MM.1S (cell line): ENCODE results near the gene FBXW2.

ENCODE experiments used
- DNase-seq: peaks from one replicate; pipeline ENCODE4 v3.0.0-alpha.2; 2015
- H2AFZ ChIP-seq: fragments of 300-600 bp; sonication (generic); 2 replicates; pipeline ENCODE4 v1.6.0; 2016; ENCODE audit warnings: antibody characterized with exemption, low read length
- H3F3A ChIP-seq: fragments of 300-600 bp; sonication (generic); 2 replicates; pipeline ENCODE4 v1.6.1; 2016; ENCODE audit warnings: mild to moderate bottlenecking, antibody characterized with exemption, low read length, moderate library complexity, mixed read lengths; ENCODE audit not compliant: insufficient read depth
- H3K27ac ChIP-seq: fragments of 300-600 bp; sonication (generic); 2 replicates; pipeline ENCODE4 v1.5.1; 2016; ENCODE audit warnings: mild to moderate bottlenecking, low read length
- H3K27me3 ChIP-seq: fragments of 300-600 bp; sonication (generic); replicated peaks from 2 replicates; pipeline ENCODE4 v1.6.0; 2016; ENCODE audit warnings: low read length; ENCODE audit not compliant: insufficient read depth
- H3K36me3 ChIP-seq: fragments of 300-600 bp; sonication (generic); replicated peaks from 2 replicates; pipeline ENCODE4 v1.6.1; 2016; ENCODE audit warnings: mild to moderate bottlenecking, low read length, mixed read lengths; ENCODE audit not compliant: insufficient read depth
- H3K4me1 ChIP-seq: fragments of 300-600 bp; sonication (generic); 2 replicates; pipeline ENCODE4 v1.6.1; 2016; ENCODE audit warnings: low read length, mixed read lengths
- H3K4me2 ChIP-seq: fragments of 300-600 bp; sonication (generic); 2 replicates; pipeline ENCODE4 v1.6.0; 2016; ENCODE audit warnings: low read depth, low read length
- H3K4me3 ChIP-seq: fragments of 300-600 bp; sonication (generic); 2 replicates; pipeline ENCODE4 v1.5.1; 2016; ENCODE audit warnings: low read length, mixed read lengths
- H3K79me2 ChIP-seq: fragments of 300-600 bp; sonication (generic); 2 replicates; pipeline ENCODE4 v1.6.1; 2016; ENCODE audit warnings: mixed run types, low read length, mixed read lengths
- H3K9ac ChIP-seq: fragments of 300-600 bp; sonication (generic); 2 replicates; pipeline ENCODE4 v1.6.1; 2016; ENCODE audit warnings: low read length, mixed read lengths
- H3K9me2 ChIP-seq: fragments of 300-600 bp; sonication (generic); replicated peaks from 2 replicates; pipeline ENCODE4 v1.6.1; 2016; ENCODE audit warnings: mild to moderate bottlenecking, low read length, mixed read lengths; ENCODE audit not compliant: insufficient read depth
- H3K9me3 ChIP-seq: fragments of 300-600 bp; sonication (generic); replicated peaks from 2 replicates; pipeline ENCODE4 v1.6.1; 2016; ENCODE audit warnings: mild to moderate bottlenecking, low read length, mixed read lengths; ENCODE audit not compliant: insufficient read depth
- H4K20me1 ChIP-seq: fragments of 300-600 bp; sonication (generic); 2 replicates; pipeline ENCODE4 v1.6.1; 2016; ENCODE audit warnings: mild to moderate bottlenecking, low read length, moderate library complexity, mixed read lengths; ENCODE audit not compliant: insufficient read depth
- CTCF ChIP-seq: fragments of 300-600 bp; sonication (generic); IDR thresholded peaks from 2 replicates; pipeline ENCODE4 v1.5.1; 2016; ENCODE audit warnings: antibody characterized with exemption, low read length, mixed read lengths
- EZH2 ChIP-seq: fragments of 300-600 bp; sonication (generic); optimal IDR thresholded peaks from 2 replicates; pipeline ENCODE3; 2017; ENCODE audit warnings: low read depth, mild to moderate bottlenecking, antibody characterized with exemption, low read length, mixed read lengths
- EZH2phosphoT487 ChIP-seq: fragments of 300-600 bp; sonication (generic); IDR thresholded peaks from 2 replicates; pipeline ENCODE4 v1.6.1; 2018; ENCODE audit warnings: antibody characterized with exemption, low read length

Gene FBXW2

GRCh38 chr9:120781236-120781635 is 12.0 kb downstream of the FBXW2 start:
- Histone ChIP-seq H3K4me2 (no peak overlapping the region), H3K4me1 (no peaks in the 10 kb centered on the region), H3K9ac (no peak overlapping the region), H3F3A (no peaks in the 10 kb centered on the region), H3K36me3 (no peaks in the 10 kb centered on the region), H3K27me3 (no peaks in the 10 kb centered on the region), H3K79me2 (peaks cover 55% of the 10 kb centered on the region), H3K27ac (no peak overlapping the region), H3K9me2 (no peaks in the 10 kb centered on the region), H3K4me3 (no peak overlapping the region), H2AFZ (no peak overlapping the region), H4K20me1 (no peaks in the 10 kb centered on the region), H3K9me3 (no peaks in the 10 kb centered on the region)
- TF ChIP-seq EZH2phosphoT487 (no peak), CTCF (no peak), EZH2 (no peak)
- no peak for DNase-seq

- no peak overlapping the region for H3K4me2 ChIP-seq
- no peaks in the 10 kb centered on the region for H4K20me1 ChIP-seq
- H3K36me3 ChIP-seq = 0 out of 2 replicates have a peak, but pooled peaks cover 7% of the 10 kb centered on the region
- no peaks in the 10 kb centered on the region for H3K9me3 ChIP-seq
- H3K4me3 ChIP-seq = no peak overlapping the region
- no peaks in the 10 kb centered on the region for H3F3A ChIP-seq
- peaks cover 47% of the 10 kb centered on the region for H3K79me2 ChIP-seq
- H3K27ac ChIP-seq = no peak overlapping the region
- no peak for DNase-seq
- TF ChIP-seq EZH2 = no peak
- no peak for TF ChIP-seq CTCF
- no peak for TF ChIP-seq EZH2phosphoT487
- no peaks in the 10 kb centered on the region for H3K4me1 ChIP-seq
- H3K9me2 ChIP-seq = no peaks in the 10 kb centered on the region
- no peak overlapping the region for H2AFZ ChIP-seq
- H3K9ac ChIP-seq = no peak overlapping the region
- H3K27me3 ChIP-seq = no peaks in the 10 kb centered on the region
These were observed 12.8 kb downstream of the FBXW2 start for GRCh38 chr9:120780367-120780766.

- Histone ChIP-seq H3K27me3 (no peaks in the 10 kb centered on the region), H2AFZ (no peak overlapping the region), H3K9ac (no peak overlapping the region), H3K9me2 (no peaks in the 10 kb centered on the region), H3K4me2 (no peak overlapping the region), H3K27ac (no peak overlapping the region), H3K36me3 (0 out of 2 replicates have a peak, but pooled peaks cover 7% of the 10 kb centered on the region), H3K79me2 (peaks cover 39% of the 10 kb centered on the region), H4K20me1 (no peaks in the 10 kb centered on the region), H3F3A (no peaks in the 10 kb centered on the region), H3K4me3 (no peak overlapping the region), H3K9me3 (no peaks in the 10 kb centered on the region), H3K4me1 (no peaks in the 10 kb centered on the region)
- TF ChIP-seq EZH2 (no peak), EZH2phosphoT487 (no peak), CTCF (no peak)
- no peak for DNase-seq
These were observed 14.0 kb downstream of the FBXW2 start for GRCh38 chr9:120779227-120779626.
